ENCODE measurements around the gene CEACAM16.

CEACAM16 gene

DNA sequence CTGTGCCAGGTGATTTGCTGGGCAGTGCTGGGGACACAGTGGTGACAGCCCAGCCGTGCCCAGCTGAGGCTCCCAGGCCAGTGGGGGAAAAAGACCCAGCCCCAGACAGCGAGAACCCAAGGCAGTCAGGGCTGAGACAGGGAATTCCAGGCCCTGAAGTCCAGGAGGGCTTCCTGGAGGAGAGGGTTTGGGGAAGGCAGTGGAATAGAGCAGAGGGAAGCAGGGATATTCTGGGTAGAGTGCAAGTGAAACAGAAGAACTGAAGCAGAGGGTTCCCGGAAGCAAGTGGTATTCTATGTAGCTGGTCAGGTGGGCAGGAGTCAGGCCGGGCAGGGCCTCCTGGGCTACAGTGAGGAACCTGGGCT is 1.3 kb upstream of the CEACAM16 start:
- TF ChIP-seq SIN3A (IDR thresholded peaks at IDR 0.05; ENCODE audit: borderline replicate concordance, insufficient read depth, low read length) (no peak), FOXP2 (optimal IDR thresholded peaks at IDR 0.05; ENCODE audit: borderline replicate concordance, extremely low read depth, extremely low read length, insufficient read depth) (no peak), TAF1 (IDR thresholded peaks at IDR 0.05; ENCODE audit: borderline replicate concordance, insufficient read depth, low read length) (no peak), POLR2AphosphoS5 (IDR thresholded peaks at IDR 0.05; ENCODE audit: low read depth, low read length) (no peak)
- TF ChIP-seq, protein P1, sequence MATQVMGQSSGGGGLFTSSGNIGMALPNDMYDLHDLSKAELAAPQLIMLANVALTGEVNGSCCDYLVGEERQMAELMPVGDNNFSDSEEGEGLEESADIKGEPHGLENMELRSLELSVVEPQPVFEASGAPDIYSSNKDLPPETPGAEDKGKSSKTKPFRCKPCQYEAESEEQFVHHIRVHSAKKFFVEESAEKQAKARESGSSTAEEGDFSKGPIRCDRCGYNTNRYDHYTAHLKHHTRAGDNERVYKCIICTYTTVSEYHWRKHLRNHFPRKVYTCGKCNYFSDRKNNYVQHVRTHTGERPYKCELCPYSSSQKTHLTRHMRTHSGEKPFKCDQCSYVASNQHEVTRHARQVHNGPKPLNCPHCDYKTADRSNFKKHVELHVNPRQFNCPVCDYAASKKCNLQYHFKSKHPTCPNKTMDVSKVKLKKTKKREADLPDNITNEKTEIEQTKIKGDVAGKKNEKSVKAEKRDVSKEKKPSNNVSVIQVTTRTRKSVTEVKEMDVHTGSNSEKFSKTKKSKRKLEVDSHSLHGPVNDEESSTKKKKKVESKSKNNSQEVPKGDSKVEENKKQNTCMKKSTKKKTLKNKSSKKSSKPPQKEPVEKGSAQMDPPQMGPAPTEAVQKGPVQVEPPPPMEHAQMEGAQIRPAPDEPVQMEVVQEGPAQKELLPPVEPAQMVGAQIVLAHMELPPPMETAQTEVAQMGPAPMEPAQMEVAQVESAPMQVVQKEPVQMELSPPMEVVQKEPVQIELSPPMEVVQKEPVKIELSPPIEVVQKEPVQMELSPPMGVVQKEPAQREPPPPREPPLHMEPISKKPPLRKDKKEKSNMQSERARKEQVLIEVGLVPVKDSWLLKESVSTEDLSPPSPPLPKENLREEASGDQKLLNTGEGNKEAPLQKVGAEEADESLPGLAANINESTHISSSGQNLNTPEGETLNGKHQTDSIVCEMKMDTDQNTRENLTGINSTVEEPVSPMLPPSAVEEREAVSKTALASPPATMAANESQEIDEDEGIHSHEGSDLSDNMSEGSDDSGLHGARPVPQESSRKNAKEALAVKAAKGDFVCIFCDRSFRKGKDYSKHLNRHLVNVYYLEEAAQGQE (IDR thresholded peaks at IDR 0.05; ENCODE audit: insufficient read depth in 1 of 2, low read depth in 2 of 2, low read length in 2 of 2): no peak

- TF ChIP-seq POLR2AphosphoS5 (IDR thresholded peaks at IDR 0.05; ENCODE audit: low read depth, low read length) (no peak), TAF1 (IDR thresholded peaks at IDR 0.05; ENCODE audit: borderline replicate concordance, insufficient read depth, low read length) (no peak), FOXP2 (optimal IDR thresholded peaks at IDR 0.05; ENCODE audit: borderline replicate concordance, extremely low read depth, extremely low read length, insufficient read depth) (no peak), SIN3A (IDR thresholded peaks at IDR 0.05; ENCODE audit: borderline replicate concordance, insufficient read depth, low read length) (no peak)
- TF ChIP-seq, protein P1 (IDR thresholded peaks at IDR 0.05; ENCODE audit: insufficient read depth in 1 of 2, low read depth in 2 of 2, low read length in 2 of 2): no peak
Measured at GRCh38 chr19:44700547-44700946, 1.6 kb downstream of the CEACAM16 start.

- TF ChIP-seq, protein P1 (IDR thresholded peaks at IDR 0.05; ENCODE audit: insufficient read depth in 1 of 2, low read depth in 2 of 2, low read length in 2 of 2): no peak
- no peak for TF ChIP-seq TAF1 (IDR thresholded peaks at IDR 0.05; ENCODE audit: borderline replicate concordance, insufficient read depth, low read length)
- no peak for TF ChIP-seq SIN3A (IDR thresholded peaks at IDR 0.05; ENCODE audit: borderline replicate concordance, insufficient read depth, low read length)
- TF ChIP-seq POLR2AphosphoS5 (IDR thresholded peaks at IDR 0.05; ENCODE audit: low read depth, low read length): no peak
- TF ChIP-seq FOXP2 (optimal IDR thresholded peaks at IDR 0.05; ENCODE audit: borderline replicate concordance, extremely low read depth, extremely low read length, insufficient read depth): no peak
Measured at GRCh38 chr19:44701228-44701627, 2.3 kb downstream of the CEACAM16 start.

- TF ChIP-seq, protein P1 (IDR thresholded peaks at IDR 0.05; ENCODE audit: insufficient read depth in 1 of 2, low read depth in 2 of 2, low read length in 2 of 2): no peak
- TF ChIP-seq SIN3A (IDR thresholded peaks at IDR 0.05; ENCODE audit: borderline replicate concordance, insufficient read depth, low read length): no peak
- no peak for TF ChIP-seq TAF1 (IDR thresholded peaks at IDR 0.05; ENCODE audit: borderline replicate concordance, insufficient read depth, low read length)
- no peak for TF ChIP-seq POLR2AphosphoS5 (IDR thresholded peaks at IDR 0.05; ENCODE audit: low read depth, low read length)
- TF ChIP-seq FOXP2 (optimal IDR thresholded peaks at IDR 0.05; ENCODE audit: borderline replicate concordance, extremely low read depth, extremely low read length, insufficient read depth): no peak
Measured at GRCh38 chr19:44702551-44703176, 3.7 kb downstream of the CEACAM16 start.

Data from PFSK-1 (cell line).